GM23338 (cell line): Measurements from ENCODE around the gene RNF145. TPM values are rescaled to one million over a fixed set of nuclear protein-coding genes. Genes with fewer than 3 reads are reported as not detected.
"Not testable (repeated sequence)": the region's sequence is repeated elsewhere in the genome, so short reads cannot be mapped to it uniquely, and the experiment has no call there.

ENCODE experiments used
- ATAC-seq: fragments of 200-7000 bp; cut with Tn5 transposase; 3 replicates; pipeline ENCODE4 v1.9.1; 2020
- DNase-seq: peaks from one replicate; pipeline ENCODE4 v3.0.0-alpha.2; 2015; ENCODE audit warnings: low spot score
- H2AFZ ChIP-seq: fragments of 200-600 bp; sonication (generic); 2 replicates; pipeline ENCODE4 v1.8.0; 2016; ENCODE audit warnings: antibody characterized with exemption, mild to moderate bottlenecking, moderate library complexity
- H3F3A ChIP-seq: fragments of 200-600 bp; sonication (generic); replicated peaks from 2 replicates; pipeline ENCODE4 v1.8.0; 2017; ENCODE audit warnings: antibody characterized with exemption, mixed run types, low read depth
- H3K27ac ChIP-seq: fragments of 200-600 bp; sonication (generic); 2 replicates; pipeline ENCODE4 v1.6.1; 2016; ENCODE audit warnings: low read depth
- H3K27me3 ChIP-seq: fragments of 200-600 bp; sonication (generic); 2 replicates; pipeline ENCODE4 v1.8.0; 2016; ENCODE audit warnings: mild to moderate bottlenecking, mixed run types, moderate library complexity; ENCODE audit not compliant: insufficient read depth
- H3K36me3 ChIP-seq: fragments of 200-600 bp; sonication (generic); 2 replicates; pipeline ENCODE4 v1.8.0; 2016; ENCODE audit warnings: mild to moderate bottlenecking; ENCODE audit not compliant: insufficient read depth
- H3K4me1 ChIP-seq: fragments of 200-600 bp; sonication (generic); 2 replicates; pipeline ENCODE4 v1.8.0; 2016; ENCODE audit warnings: mild to moderate bottlenecking, moderate library complexity; ENCODE audit not compliant: insufficient read depth
- H3K4me2 ChIP-seq: fragments of 200-600 bp; sonication (generic); 2 replicates; pipeline ENCODE4 v1.7.1; 2017; ENCODE audit warnings: mixed run types
- H3K4me3 ChIP-seq: fragments of 200-600 bp; sonication (generic); 2 replicates; pipeline ENCODE4 v1.6.1; 2016; ENCODE audit warnings: mixed run types
- H3K79me2 ChIP-seq: fragments of 200-600 bp; sonication (generic); replicated peaks from 2 replicates; pipeline ENCODE4 v1.8.0; 2017; ENCODE audit warnings: mild to moderate bottlenecking; ENCODE audit not compliant: insufficient read depth
- H3K9me2 ChIP-seq: fragments of 200-600 bp; sonication (generic); 2 replicates; pipeline ENCODE4 v1.8.0; 2017; ENCODE audit not compliant: insufficient read depth
- H4K20me1 ChIP-seq: fragments of 200-600 bp; sonication (generic); replicated peaks from 2 replicates; pipeline ENCODE4 v1.8.0; 2017; ENCODE audit warnings: mild to moderate bottlenecking; ENCODE audit not compliant: insufficient read depth
- H3K27ac Mint-ChIP-seq: 2 replicates; pipeline ENCODE4 v1.8.0; 2020; ENCODE audit warnings: inconsistent platforms, mild to moderate bottlenecking, moderate library complexity, mixed read lengths
- H3K27me3 Mint-ChIP-seq: 3 replicates; pipeline ENCODE4 v1.8.0; 2022; ENCODE audit warnings: low read depth, mild to moderate bottlenecking, moderate library complexity, mixed read lengths, inconsistent platforms; ENCODE audit not compliant: insufficient read depth, poor library complexity
- H3K36me3 Mint-ChIP-seq: 3 replicates; pipeline ENCODE4 v1.8.0; 2021; ENCODE audit warnings: low read depth, mild to moderate bottlenecking, inconsistent platforms, moderate library complexity, mixed read lengths
- H3K4me1 Mint-ChIP-seq: 3 replicates; pipeline ENCODE4 v1.8.0; 2020; ENCODE audit warnings: mild to moderate bottlenecking, inconsistent platforms, mixed read lengths
- H3K4me3 Mint-ChIP-seq: 3 replicates; pipeline ENCODE4 v1.8.0; 2021; ENCODE audit warnings: moderate library complexity, mild to moderate bottlenecking, inconsistent platforms, mixed read lengths
- H3K9me3 Mint-ChIP-seq: 3 replicates; pipeline ENCODE4 v1.8.0; 2020; ENCODE audit warnings: moderate library complexity, mild to moderate bottlenecking, inconsistent platforms, mixed read lengths
- CREB1 ChIP-seq: fragments of 250-450 bp; sonication (Bioruptor Pico); IDR thresholded peaks from 2 replicates; pipeline ENCODE4 v1.5.0; 2020; ENCODE audit warnings: low read depth, mild to moderate bottlenecking, moderate library complexity
- EZH2 ChIP-seq: fragments of 200-600 bp; sonication (generic); IDR thresholded peaks from one replicate; pipeline ENCODE4 v1.8.0; 2017; ENCODE audit warnings: antibody characterized with exemption, mild to moderate bottlenecking, low read depth; ENCODE audit not compliant: unreplicated experiment
- JUNB ChIP-seq: IDR thresholded peaks from one replicate; pipeline ENCODE4 v1.6.1; 2016; ENCODE audit warnings: antibody characterized with exemption; ENCODE audit not compliant: unreplicated experiment
- POLR2AphosphoS5 ChIP-seq: IDR thresholded peaks from 2 replicates; pipeline ENCODE4 v1.6.1; 2016; ENCODE audit warnings: antibody characterized with exemption, low read depth
- polyA plus RNA-seq: library from polyadenylated mRNA; unstranded; fragments of >200 nt; fragmentation: Nextera tagmentation; extraction: Ambion mirVana; gene quantifications from 2 replicates; pipeline ENCODE4 v1.2.1, GENCODE V29; 2016
- total RNA-seq: library from RNA; depleted of rRNA; stranded (reverse); fragments of >200 nt; shearing (Covaris generic); gene quantifications from 2 replicates; pipeline ENCODE4 v1.2.3, GENCODE V29; 2014
- TF ChIP-seq, protein P1 (sequence below): IDR thresholded peaks from 2 replicates; pipeline ENCODE4 v1.6.1; 2016; ENCODE audit warnings: antibody characterized with exemption
- TF ChIP-seq, protein P2 (sequence below), 2 experiments: fragments of 200-600 bp in 1 of 2; sonication (generic) in 1 of 2; conservative IDR thresholded peaks; 2 replicates each; pipeline versions ENCODE4 v1.5.1 to v1.6.1; 2016 to 2017; ENCODE audit warnings: antibody characterized with exemption in 2 of 2, low read depth in 2 of 2, mild to moderate bottlenecking in 2 of 2, moderate library complexity in 1 of 2

The RNF145 gene
- total and polyA plus RNA-seq, 2 experiments from 2014 or later, result 15.6 to 43.5 TPM

DNA sequence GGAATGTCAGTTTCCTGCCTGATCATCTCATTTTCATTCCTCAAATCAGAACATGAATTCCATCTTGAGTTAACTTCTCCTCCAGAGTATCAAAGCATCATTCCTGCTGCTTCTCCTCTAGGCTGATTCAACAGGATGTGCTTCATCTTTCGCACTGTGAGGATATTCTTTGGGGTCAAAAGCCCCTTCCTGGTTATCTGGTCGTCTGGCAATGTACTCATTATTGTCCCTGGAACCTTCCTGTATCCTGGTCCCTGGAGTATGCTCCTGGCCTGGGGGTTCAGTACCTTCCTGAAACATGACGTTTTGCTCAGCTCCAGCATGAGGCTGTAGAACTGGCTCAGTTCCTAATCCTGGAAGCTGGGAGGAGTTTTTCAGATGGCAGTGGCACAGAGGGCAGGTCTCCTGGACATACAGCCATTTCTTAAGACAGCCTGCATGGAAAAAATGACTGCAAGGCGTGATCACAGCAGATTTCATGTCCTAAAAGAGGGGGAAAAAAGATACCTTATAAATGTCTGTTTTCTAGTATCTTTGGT lies 50.7 kb downstream of the RNF145 start:
- not testable (repeated sequence) for H3K9me3 Mint-ChIP-seq, H3K4me1 ChIP-seq, H3F3A ChIP-seq, H3K4me3 ChIP-seq, H3K27ac Mint-ChIP-seq, H3K4me2 ChIP-seq, H2AFZ ChIP-seq, H3K27ac ChIP-seq, H3K27me3 Mint-ChIP-seq, H3K36me3 ChIP-seq, ATAC-seq, H3K9me2 ChIP-seq, H3K4me3 Mint-ChIP-seq, DNase-seq, H3K79me2 ChIP-seq, H3K27me3 ChIP-seq, H4K20me1 ChIP-seq
- H3K4me1 Mint-ChIP-seq, result peaks cover 18% of the 10 kb centered on the region; the same call in 2 of the 3 replicates
- peaks cover 27% of the 10 kb centered on the region; the same call in 2 of the 3 replicates for H3K36me3 Mint-ChIP-seq

DNA sequence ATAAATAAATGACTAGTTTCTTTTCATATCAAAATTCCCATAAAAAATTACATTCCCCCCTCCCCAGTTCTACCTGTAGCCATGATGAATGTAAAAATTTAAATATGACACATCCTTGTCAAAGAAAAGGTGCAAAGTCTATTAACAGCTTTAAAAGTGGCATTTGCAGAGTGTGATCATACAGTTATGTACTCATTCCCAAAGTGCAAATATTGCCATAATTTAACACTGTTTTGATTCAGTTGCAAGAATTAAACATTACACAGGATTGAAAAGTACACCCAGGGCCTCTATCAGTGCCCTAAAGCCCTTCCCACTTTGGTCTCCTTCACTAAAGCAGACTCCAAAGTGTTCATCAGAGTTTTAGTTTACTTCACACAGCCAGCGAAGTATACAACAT lies 51.8 kb downstream of the RNF145 start:
- Histone ChIP-seq H3K27ac (no peak overlapping the region), H3F3A (no peaks in the 10 kb centered on the region)
- TF ChIP-seq CREB1 (CRISPR knock-in tag) (no peak), EZH2 (no peak), JUNB (no peak), POLR2AphosphoS5 (no peak)
- TF ChIP-seq, protein P1, sequence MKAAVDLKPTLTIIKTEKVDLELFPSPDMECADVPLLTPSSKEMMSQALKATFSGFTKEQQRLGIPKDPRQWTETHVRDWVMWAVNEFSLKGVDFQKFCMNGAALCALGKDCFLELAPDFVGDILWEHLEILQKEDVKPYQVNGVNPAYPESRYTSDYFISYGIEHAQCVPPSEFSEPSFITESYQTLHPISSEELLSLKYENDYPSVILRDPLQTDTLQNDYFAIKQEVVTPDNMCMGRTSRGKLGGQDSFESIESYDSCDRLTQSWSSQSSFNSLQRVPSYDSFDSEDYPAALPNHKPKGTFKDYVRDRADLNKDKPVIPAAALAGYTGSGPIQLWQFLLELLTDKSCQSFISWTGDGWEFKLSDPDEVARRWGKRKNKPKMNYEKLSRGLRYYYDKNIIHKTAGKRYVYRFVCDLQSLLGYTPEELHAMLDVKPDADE, result no peak
- TF ChIP-seq, protein P2, sequence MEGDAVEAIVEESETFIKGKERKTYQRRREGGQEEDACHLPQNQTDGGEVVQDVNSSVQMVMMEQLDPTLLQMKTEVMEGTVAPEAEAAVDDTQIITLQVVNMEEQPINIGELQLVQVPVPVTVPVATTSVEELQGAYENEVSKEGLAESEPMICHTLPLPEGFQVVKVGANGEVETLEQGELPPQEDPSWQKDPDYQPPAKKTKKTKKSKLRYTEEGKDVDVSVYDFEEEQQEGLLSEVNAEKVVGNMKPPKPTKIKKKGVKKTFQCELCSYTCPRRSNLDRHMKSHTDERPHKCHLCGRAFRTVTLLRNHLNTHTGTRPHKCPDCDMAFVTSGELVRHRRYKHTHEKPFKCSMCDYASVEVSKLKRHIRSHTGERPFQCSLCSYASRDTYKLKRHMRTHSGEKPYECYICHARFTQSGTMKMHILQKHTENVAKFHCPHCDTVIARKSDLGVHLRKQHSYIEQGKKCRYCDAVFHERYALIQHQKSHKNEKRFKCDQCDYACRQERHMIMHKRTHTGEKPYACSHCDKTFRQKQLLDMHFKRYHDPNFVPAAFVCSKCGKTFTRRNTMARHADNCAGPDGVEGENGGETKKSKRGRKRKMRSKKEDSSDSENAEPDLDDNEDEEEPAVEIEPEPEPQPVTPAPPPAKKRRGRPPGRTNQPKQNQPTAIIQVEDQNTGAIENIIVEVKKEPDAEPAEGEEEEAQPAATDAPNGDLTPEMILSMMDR (conservative IDR thresholded peaks at IDR 0.05; ENCODE audit: low read depth in 2 of 2), result no peak

More for the DNA sequence above, 51.8 kb downstream of the RNF145 start:
- no peaks in the 10 kb centered on the region; the same call in 1 of the 2 replicates for H3K4me1 ChIP-seq
- Mint-ChIP-seq H3K27ac (no peak overlapping the region), H3K4me3 (no peak overlapping the region), H3K4me1 (peaks cover 18% of the 10 kb centered on the region; the same call in 2 of the 3 replicates), H3K9me3 (no peaks in the 10 kb centered on the region), H3K27me3 (no peaks in the 10 kb centered on the region), H3K36me3 (peaks cover 27% of the 10 kb centered on the region; the same call in 2 of the 3 replicates)
- H2AFZ ChIP-seq, result no peak overlapping the region
- no peak overlapping the region for H3K4me3 ChIP-seq
- no peaks in the 10 kb centered on the region for H3K79me2 ChIP-seq
- ATAC-seq (no peak), DNase-seq (no peak)
- H3K36me3 ChIP-seq, result no peaks in the 10 kb centered on the region
- no peaks in the 10 kb centered on the region for H3K27me3 ChIP-seq
- no peak overlapping the region for H3K4me2 ChIP-seq
- H3K9me2 ChIP-seq, result no peaks in the 10 kb centered on the region
- no peaks in the 10 kb centered on the region; the same call in 1 of the 2 replicates for H4K20me1 ChIP-seq
